HG02623 (cell line): ENCODE data around the gene CAPRIN1.
A peak's percentile ranks its signal among the peaks of the same experiment; 100 is the strongest.
"Not testable (repeated sequence)": the region's sequence is repeated elsewhere in the genome, so short reads cannot be mapped to it uniquely, and the experiment has no call there.

Source experiments
- ATAC-seq: cut with Tn5 transposase; IDR thresholded peaks from one replicate; pipeline ENCODE4 v1.9.1; 2021; ENCODE audit warnings: moderate library complexity; ENCODE audit not compliant: unreplicated experiment

CAPRIN1 gene

DNA sequence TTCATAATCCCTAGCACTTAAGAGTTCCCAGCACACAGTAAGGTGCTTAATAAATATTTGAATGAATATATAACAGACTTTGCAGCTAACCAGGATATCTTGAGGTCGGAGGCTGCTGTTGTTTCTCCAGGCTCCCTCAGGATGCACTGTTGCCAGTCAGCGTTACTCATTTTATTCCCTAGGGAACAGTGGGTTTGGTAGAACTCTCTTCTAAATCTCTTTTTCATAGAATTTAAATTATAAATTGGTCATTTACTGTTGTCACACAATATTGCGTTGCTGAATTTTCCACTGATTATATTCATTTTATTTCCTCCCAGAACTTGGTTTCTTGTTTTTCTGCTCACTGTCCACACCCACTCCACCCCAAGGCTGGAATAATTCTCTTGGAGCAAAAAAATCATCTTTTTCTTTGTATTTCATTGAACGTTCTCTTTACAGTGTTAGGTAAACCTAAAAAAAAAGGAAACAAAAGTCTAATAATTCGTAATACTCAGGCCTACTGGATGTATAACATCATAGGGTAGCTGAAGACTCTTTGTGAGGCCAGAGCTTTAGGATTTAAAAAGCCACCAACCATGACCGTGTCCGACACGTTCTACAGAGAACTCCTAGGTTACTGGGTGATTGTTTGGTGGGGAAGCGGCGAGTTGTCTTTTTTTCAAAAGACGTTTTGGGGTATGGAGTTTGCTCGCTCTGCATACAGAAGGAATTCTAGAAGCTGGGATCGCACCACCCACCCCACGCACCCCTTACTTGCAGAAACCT lies 766 bp upstream of the CAPRIN1 start:
- no peak for ATAC-seq

- peak; percentile 50 for ATAC-seq
These were observed 591 bp downstream of the CAPRIN1 start for GRCh38 chr11:34052036-34052607.

- no peak for ATAC-seq
These were observed 1.2 kb downstream of the CAPRIN1 start for GRCh38 chr11:34052608-34053160.

GRCh38 chr11:34053161-34053686 lies 1.7 kb downstream of the CAPRIN1 start:
- ATAC-seq, result peak; percentile 36

DNA sequence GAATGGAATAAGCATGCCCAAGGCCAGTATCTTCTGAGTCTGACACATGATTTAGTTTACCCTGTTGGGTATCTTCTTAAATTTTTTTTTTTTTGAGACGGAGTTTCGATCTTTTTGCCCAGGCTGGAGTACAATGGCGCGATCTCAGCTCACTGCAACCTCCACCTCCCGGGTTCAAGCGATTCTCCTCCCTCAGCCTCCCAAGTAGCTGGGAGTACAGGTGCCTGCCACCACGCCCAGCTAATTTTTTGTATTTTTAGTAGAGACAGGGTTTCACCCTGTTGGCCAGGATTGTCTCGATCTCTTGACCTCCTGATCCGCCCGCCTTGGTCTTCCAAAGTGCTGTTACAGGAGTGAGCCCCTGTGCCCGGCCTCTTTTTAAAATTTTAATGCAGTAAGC lies 2.8 kb downstream of the CAPRIN1 start:
- not testable (repeated sequence) for ATAC-seq

- no peak for ATAC-seq
These were observed 3.9 kb downstream of the CAPRIN1 start for GRCh38 chr11:34055218-34056000.

DNA sequence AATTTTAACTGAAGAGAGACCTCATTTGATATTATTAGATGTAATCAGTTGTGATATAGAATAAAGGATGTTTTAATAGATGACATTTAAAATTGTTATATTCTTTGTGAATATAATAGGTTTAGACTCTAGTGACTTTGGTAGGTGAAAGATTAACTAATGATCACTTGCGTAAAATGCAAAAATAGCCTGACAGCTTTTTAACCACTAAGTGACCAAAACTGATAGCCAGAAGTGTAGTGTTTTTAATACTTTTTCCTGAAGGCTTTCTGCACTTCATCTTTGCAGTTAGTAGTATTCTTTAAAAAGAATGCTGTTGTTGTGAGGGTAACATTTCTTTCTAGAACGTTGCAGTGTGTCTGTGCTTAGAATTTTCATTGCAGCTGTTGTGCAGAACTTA lies 5.1 kb downstream of the CAPRIN1 start:
- no peak for ATAC-seq

- ATAC-seq, result no peak
These were observed 11.7 kb downstream of the CAPRIN1 start for GRCh38 chr11:34063061-34063795.

DNA sequence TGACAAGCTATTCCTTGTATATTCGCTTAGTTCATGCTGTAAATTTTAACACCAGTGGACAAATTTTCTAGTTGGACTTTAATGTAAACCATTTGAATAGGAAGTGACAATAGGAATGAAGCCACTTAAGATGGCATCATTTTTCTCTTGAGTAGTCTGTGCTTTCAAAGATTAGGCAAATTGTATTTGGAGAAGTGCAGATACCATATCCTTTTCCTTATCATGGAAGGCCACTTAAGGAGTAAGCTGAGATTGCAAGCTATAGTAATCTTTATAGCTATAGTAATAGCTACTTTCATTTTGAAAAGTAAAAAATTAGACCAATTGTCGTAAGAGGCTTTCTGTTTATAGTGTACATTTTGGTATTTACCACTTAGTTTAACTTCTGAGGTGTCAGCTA lies 12.8 kb downstream of the CAPRIN1 start:
- ATAC-seq, result no peak

DNA sequence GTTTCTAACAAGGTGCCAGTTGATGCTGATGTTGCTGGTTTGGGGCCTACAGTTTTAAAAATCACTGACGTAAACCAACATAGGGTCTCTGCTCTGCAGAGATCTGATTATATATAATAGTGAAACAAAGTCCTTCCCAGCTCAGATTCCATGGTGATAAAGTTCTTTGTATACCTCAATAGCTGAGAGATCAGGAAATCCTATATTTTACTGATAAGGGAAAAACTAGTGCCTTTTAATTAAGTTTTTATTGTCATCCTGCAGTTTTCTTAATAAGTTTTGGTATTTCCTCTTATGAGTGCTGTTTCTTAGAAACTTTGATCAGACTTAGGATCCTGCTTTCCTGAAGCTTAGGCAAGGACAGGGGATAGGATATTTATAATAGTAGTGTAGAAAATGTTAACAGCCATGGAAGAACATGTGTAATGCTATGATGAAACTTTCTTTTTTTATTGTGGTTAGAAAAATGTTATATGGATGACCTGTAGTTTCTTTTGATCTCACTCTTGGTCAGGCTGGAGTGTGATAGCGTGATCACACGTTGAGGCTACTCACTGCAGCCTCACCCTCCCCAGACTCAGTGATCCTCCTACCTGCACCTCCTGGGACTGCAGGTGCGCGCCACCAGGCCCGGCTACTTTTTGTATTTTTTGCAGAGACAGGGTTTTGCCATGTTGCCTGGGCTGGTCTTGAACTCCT lies 14.1 kb downstream of the CAPRIN1 start:
- ATAC-seq, result no peak

- ATAC-seq, result not testable (repeated sequence)
These were observed 15.2 kb downstream of the CAPRIN1 start for GRCh38 chr11:34066766-34067165.

- no peak for ATAC-seq
These were observed 16.0 kb downstream of the CAPRIN1 start for GRCh38 chr11:34067383-34068065.

GRCh38 chr11:34068111-34068510 lies 16.6 kb downstream of the CAPRIN1 start:
- no peak for ATAC-seq

DNA sequence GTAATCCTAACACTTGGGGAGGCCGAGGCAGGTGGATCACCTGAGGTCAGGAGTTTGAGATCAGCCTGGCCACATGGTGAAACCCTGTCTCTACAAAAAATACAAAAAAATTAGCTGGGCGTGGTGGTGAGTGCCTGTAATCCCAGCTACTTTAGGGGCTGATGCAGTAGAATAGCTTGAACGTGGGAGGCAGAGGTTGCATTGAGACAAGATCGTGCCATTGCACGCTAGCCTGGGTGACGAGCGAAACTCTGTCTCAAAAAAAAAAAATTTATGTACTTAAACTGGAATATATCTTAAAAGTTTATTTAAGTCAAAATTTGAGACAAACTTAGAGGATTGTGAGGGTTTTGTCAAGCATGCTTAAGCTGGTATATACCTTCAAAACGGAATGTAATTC lies 19.8 kb downstream of the CAPRIN1 start:
- not testable (repeated sequence) for ATAC-seq

- no peak for ATAC-seq
These were observed 20.5 kb downstream of the CAPRIN1 start for GRCh38 chr11:34072041-34072440.

DNA sequence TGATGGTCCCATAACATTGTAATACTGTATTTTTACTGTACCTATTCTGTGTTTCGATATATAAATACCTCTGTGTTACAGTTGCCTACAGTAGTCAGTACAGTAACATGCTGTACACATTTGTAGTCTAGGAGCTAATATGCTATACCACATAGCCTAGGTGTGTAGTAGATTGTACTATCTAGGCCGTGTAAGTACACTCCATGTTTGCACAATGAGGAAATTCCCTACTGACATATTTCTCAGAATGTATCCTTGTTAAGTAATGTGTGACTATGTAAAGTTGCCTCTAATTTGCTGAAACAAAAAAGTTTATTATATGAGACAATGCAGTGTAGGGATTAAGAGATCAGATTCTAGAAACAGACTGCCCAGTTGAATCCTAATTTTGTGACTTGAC lies 21.3 kb downstream of the CAPRIN1 start:
- ATAC-seq, result no peak

- no peak for ATAC-seq
These were observed 22.9 kb downstream of the CAPRIN1 start for GRCh38 chr11:34074391-34074790.

- ATAC-seq, result no peak
These were observed 23.8 kb downstream of the CAPRIN1 start for GRCh38 chr11:34075178-34075820.

DNA sequence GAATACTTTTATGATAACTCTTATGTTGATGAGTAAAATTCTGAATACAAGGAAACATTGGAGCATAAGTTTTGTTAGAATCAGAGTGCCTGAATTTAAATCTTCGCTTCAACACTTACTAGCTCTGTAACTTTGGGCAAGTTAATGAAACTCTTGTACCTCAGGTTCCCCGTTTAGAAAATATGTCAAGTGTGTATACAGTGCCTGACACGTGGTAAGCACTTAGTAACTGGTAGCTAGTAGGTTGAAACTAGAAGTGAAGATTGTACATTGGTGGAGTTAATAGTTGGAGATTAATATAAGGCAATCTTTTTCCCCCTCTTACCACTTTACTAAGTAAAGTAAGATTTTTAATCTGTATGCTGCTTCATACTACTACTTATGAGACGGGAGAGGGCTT lies 29.1 kb downstream of the CAPRIN1 start:
- ATAC-seq, result no peak
